ENCODE data around the gene JAKMIP3.

- no peak for TF ChIP-seq CTCF (IDR thresholded peaks at IDR 0.05)
- no peak for TF ChIP-seq POLR2A (IDR thresholded peaks at IDR 0.05)
Observed at GRCh38 chr10:132106431-132106830, 40.7 kb downstream of the JAKMIP3 start.
